DND-41 (cell line): ENCODE measurements around the gene DCLK2.

Experiments
- ATAC-seq: fragments of 200-7000 bp; cut with Tn5 transposase; 3 replicates; pipeline ENCODE4 v1.9.1; 2021; ENCODE audit warnings: low read depth; ENCODE audit not compliant: insufficient read depth
- DNase-seq: peaks from one replicate; pipeline ENCODE4 v3.0.0-alpha.2; 2020
- H2AFZ ChIP-seq: 2 replicates; pipeline ENCODE4 v1.6.0; 2012; ENCODE audit warnings: low read depth, low read length
- H3K27ac ChIP-seq: 2 replicates; pipeline ENCODE4 v1.5.1; 2012; ENCODE audit warnings: low read length, inconsistent platforms
- H3K27me3 ChIP-seq: fragments of 200-600 bp; sonication (generic); 2 replicates; pipeline ENCODE4 v1.6.0; 2012; ENCODE audit warnings: low read length, mild to moderate bottlenecking, inconsistent platforms; ENCODE audit not compliant: insufficient read depth, poor library complexity
- H3K36me3 ChIP-seq: 2 replicates; pipeline ENCODE4 v1.5.1; 2012; ENCODE audit warnings: low read length, inconsistent platforms; ENCODE audit not compliant: insufficient read depth
- H3K4me1 ChIP-seq: 2 replicates; pipeline ENCODE4 v1.5.1; 2012; ENCODE audit warnings: mild to moderate bottlenecking, low read length; ENCODE audit not compliant: insufficient read depth
- H3K4me2 ChIP-seq: 2 replicates; pipeline ENCODE4 v1.6.0; 2012; ENCODE audit warnings: mild to moderate bottlenecking, moderate library complexity, low read length, inconsistent platforms; ENCODE audit not compliant: insufficient read depth
- H3K4me3 ChIP-seq, 2 experiments: fragments of 200-600 bp in 1 of 2; shearing (Covaris generic) in 1 of 2; 2 replicates each; pipeline ENCODE4 v1.5.1; 2012 to 2016; ENCODE audit warnings: inconsistent platforms in 2 of 2, low read length in 2 of 2, mild to moderate bottlenecking in 2 of 2, low read depth in 1 of 2, moderate library complexity in 1 of 2
- H3K79me2 ChIP-seq: 2 replicates; pipeline ENCODE4 v1.6.0; 2012; ENCODE audit warnings: low read length, inconsistent platforms; ENCODE audit not compliant: insufficient read depth
- H3K9ac ChIP-seq: 2 replicates; pipeline ENCODE4 v1.6.0; 2012; ENCODE audit warnings: low read depth, mild to moderate bottlenecking, inconsistent platforms, low read length, moderate library complexity
- H3K9me3 ChIP-seq: 2 replicates; pipeline ENCODE4 v1.5.1; 2012; ENCODE audit warnings: low read length, moderate library complexity, mild to moderate bottlenecking, inconsistent platforms; ENCODE audit not compliant: insufficient read depth, severe bottlenecking
- H4K20me1 ChIP-seq: 2 replicates; pipeline ENCODE4 v1.6.0; 2012; ENCODE audit warnings: low read length; ENCODE audit not compliant: insufficient read depth
- CTCF ChIP-seq: IDR thresholded peaks from 2 replicates; pipeline ENCODE4 v1.5.1; 2012; ENCODE audit warnings: borderline replicate concordance, low read length, moderate library complexity, mild to moderate bottlenecking; ENCODE audit not compliant: poor library complexity, severe bottlenecking; ENCODE audit errors: extremely low read depth
- EZH2 ChIP-seq: IDR thresholded peaks from 3 replicates; pipeline ENCODE4 v1.6.1; 2012; ENCODE audit warnings: borderline replicate concordance, low read depth, mild to moderate bottlenecking, moderate library complexity, low read length, inconsistent platforms; ENCODE audit not compliant: severe bottlenecking

Gene DCLK2

GRCh38 chr4:150070464-150071170, 7.6 kb upstream of the DCLK2 start:
- Histone ChIP-seq H3K79me2 (no peaks in the 10 kb centered on the region), H3K4me2 (no peak overlapping the region), H2AFZ (no peak overlapping the region), H4K20me1 (no peaks in the 10 kb centered on the region), H3K27me3 (no peaks in the 10 kb centered on the region), H3K4me3 (no peak overlapping the region), H3K27ac (no peak overlapping the region), H3K36me3 (no peaks in the 10 kb centered on the region), H3K4me1 (no peaks in the 10 kb centered on the region), H3K9ac (no peak overlapping the region), H3K9me3 (no peaks in the 10 kb centered on the region)
- no peak for TF ChIP-seq CTCF
- no peak for TF ChIP-seq EZH2
- ATAC-seq (no peak), DNase-seq (no peak)

GRCh38 chr4:150072471-150072870, 5.8 kb upstream of the DCLK2 start:
- Histone ChIP-seq H3K79me2 (no peaks in the 10 kb centered on the region), H4K20me1 (no peaks in the 10 kb centered on the region), H3K4me2 (no peak overlapping the region), H3K9ac (no peak overlapping the region), H3K4me3 (no peak overlapping the region), H3K36me3 (no peaks in the 10 kb centered on the region), H2AFZ (no peak overlapping the region), H3K4me1 (no peaks in the 10 kb centered on the region), H3K27me3 (no peaks in the 10 kb centered on the region), H3K9me3 (no peaks in the 10 kb centered on the region), H3K27ac (no peak overlapping the region)
- no peak for TF ChIP-seq CTCF
- TF ChIP-seq EZH2: no peak
- DNase-seq (no peak), ATAC-seq (no peak)

GRCh38 chr4:150072906-150073714, 5.1 kb upstream of the DCLK2 start:
- H3K4me2 ChIP-seq: no peak overlapping the region
- no peak overlapping the region for H3K27ac ChIP-seq
- ATAC-seq: no peak

More at GRCh38 chr4:150072906-150073714, 5.1 kb upstream of the DCLK2 start:
- Histone ChIP-seq H3K4me3 (no peak overlapping the region), H2AFZ (no peak overlapping the region), H3K79me2 (no peaks in the 10 kb centered on the region), H3K9ac (no peak overlapping the region), H3K27me3 (no peaks in the 10 kb centered on the region), H3K36me3 (no peaks in the 10 kb centered on the region), H4K20me1 (no peaks in the 10 kb centered on the region), H3K4me1 (no peaks in the 10 kb centered on the region), H3K9me3 (no peaks in the 10 kb centered on the region)
- no peak for DNase-seq
- TF ChIP-seq EZH2 (no peak), CTCF (no peak)
